NCI-H2107 treated with DMSO at 0.1 percent for 48 hours (cell line): Measurements from ENCODE around the gene C11orf71.

ENCODE experiments used
- DNase-seq: peaks from one replicate; lab custom pipeline; 2025; ENCODE audit not compliant: unreplicated experiment; lab: John Stamatoyannopoulos, UW

The C11orf71 gene

DNA sequence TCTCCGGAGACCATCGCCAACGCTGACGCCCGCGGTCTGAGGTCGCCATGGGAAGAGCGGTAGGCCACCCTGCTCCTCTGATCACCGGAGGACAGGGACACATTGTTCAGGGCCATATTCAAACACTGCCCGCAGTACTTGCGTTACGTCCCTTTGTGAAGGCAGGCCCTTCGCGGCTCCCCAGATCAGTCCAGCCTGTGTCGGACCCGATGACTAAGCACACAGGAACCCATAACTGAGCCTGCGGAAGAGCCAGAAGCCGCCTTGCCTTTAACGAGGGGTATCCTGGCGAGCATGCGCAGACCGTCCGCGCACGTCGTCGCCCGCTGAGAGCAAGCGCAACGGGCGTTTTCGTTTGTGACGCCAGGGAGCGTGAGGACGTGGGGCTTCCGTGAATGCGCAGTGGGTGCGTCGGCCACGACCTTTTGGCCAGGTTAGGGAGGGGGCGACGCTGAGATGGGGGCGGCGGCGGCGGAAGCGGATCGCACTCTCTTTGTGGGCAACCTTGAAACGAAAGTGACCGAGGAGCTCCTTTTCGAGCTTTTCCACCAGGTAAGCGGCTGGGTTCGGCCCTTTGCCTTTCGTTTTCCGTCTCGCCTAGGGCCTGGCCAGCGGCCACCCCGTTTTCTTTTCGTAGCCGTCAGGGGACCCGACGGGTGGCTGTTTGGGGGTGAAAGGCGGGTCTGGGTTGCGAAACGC lies at the start of gene C11orf71, which contains the start of gene RBM7:
TSS of gene C11orf71 (minus strand) at position 296 of the 699 bp plus-strand sequence. CDS start at position 116, 180 bp downstream.
TSS of gene RBM7 (plus strand) at position 451 of the 699 bp plus-strand sequence. CDS start at position 457, 6 bp downstream.
- peak; percentile 85 for DNase-seq

DNA sequence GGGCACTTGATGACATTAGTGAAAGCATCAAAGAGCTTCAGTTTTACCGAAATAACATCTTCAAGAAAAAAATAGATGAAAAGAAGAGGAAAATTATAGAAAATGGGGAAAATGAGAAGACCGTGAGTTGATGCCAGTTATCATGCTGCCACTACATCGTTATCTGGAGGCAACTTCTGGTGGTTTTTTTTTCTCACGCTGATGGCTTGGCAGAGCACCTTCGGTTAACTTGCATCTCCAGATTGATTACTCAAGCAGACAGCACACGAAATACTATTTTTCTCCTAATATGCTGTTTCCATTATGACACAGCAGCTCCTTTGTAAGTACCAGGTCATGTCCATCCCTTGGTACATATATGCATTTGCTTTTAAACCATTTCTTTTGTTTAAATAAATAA lies 49.5 kb upstream of the C11orf71 start:
- no peak for DNase-seq

DNA sequence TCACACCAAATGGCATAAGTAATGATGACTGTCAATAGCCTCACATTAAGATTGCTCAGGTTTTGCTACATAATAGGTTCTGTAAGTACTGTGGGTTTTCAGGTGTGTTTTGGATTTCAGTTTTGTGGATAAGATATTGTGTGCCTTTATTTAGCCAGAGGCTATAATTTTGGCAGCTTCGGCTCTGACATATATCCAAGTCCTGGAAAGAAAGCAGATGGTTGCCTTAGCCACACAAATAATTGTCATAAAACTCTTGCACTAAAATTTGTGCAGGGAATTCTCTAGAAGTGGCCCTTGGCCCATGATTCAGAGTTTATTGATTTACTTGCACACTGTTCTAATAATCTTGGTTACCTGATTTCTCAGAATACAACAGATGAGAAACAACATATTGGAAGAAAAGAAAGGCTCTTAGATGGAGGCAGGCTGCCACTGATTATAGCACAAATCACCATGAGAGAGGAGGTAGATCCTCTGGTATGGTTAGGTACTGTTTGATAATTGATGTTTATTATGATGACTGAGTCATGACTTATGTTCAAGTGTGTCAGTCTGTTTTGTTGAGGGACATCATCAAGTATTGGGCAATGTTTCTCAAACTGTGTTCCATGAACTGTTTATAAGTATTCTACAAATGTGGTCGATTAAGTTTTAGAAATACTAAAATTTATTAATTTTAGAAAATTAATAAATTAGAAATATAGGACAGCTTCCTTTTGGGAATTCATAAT lies 48.6 kb upstream of the C11orf71 start:
- no peak for DNase-seq

GRCh38 chr11:114447892-114448291 lies 47.6 kb upstream of the C11orf71 start:
- no peak for DNase-seq

- DNase-seq = no peak
Observed at GRCh38 chr11:114447444-114447843, 47.1 kb upstream of the C11orf71 start.

DNA sequence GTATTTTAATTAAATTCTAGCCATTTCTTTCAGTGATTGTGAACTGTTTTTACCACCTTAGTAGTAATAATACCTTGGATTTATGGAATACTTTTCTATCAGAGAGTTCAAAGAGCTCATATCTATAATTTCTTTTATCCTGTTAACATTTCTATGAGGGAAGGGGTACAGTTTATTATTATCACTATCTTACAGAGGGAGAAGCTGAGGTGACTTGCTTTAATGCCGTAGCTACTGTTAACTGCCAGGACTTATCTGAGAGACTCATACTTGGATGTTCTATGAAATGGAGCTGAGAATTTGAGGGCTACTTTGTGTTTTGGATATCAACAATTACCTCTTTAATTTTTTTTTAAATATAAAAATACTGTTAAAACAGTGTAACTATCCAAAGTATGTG lies 42.2 kb upstream of the C11orf71 start:
- DNase-seq = no peak

DNA sequence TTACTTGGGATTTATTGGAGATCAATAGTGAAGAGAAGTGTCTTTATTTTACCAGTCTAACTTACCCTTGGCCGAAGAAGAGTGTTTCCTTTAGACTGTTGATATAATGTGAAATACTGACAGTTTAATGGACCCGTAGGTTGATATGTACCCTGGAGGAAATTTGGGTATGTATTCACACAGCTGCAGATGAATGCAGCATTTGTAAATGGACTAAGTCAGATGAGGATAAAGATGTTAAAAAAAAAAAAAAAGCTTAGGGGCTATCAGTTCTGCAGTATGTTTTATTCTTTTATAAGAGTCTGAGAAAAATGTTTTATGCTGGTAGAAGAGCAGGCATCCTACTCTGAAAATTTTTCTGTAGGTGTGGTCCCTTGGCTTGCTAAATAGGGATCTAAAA lies 41.6 kb upstream of the C11orf71 start:
- DNase-seq = no peak

DNA sequence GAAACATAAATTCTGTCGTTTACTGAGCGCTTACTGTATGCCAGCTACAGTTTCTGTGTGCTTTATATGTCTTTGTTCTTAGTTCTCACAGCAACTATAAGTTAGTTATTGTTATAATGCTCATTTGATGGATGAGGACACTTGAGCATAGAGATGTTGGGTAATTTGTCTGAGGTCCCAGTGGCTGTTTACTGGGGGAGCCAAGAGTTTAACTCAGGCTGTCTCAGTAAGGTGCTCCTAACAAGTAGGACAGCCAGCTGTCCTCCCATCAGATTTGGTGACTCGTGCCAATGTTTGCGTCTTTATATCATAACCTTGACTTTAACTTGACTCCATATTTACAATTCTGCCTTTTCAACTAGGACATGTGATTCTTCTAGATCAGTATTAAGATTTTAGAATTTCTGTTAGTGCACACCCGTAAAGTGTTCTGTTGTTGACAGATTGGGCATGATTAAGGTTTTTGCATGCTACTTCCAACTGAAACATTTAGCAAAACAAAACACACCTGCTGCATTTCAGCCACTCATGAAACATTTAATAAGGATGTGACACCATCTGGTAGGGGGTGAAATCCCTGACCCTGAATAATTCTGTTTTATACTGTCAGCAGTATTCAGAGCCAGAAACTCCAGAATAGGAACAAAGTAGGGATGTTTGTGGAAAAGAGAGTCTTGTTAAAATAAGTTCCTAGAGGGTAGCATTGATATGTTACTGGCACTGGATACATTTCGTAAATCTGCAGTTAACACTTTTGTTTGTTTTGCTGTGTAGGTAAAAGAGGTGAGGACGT lies 40.9 kb upstream of the C11orf71 start:
- DNase-seq = peak; percentile 79

- DNase-seq = no peak
Observed at GRCh38 chr11:114440121-114440860, 40.0 kb upstream of the C11orf71 start.

DNA sequence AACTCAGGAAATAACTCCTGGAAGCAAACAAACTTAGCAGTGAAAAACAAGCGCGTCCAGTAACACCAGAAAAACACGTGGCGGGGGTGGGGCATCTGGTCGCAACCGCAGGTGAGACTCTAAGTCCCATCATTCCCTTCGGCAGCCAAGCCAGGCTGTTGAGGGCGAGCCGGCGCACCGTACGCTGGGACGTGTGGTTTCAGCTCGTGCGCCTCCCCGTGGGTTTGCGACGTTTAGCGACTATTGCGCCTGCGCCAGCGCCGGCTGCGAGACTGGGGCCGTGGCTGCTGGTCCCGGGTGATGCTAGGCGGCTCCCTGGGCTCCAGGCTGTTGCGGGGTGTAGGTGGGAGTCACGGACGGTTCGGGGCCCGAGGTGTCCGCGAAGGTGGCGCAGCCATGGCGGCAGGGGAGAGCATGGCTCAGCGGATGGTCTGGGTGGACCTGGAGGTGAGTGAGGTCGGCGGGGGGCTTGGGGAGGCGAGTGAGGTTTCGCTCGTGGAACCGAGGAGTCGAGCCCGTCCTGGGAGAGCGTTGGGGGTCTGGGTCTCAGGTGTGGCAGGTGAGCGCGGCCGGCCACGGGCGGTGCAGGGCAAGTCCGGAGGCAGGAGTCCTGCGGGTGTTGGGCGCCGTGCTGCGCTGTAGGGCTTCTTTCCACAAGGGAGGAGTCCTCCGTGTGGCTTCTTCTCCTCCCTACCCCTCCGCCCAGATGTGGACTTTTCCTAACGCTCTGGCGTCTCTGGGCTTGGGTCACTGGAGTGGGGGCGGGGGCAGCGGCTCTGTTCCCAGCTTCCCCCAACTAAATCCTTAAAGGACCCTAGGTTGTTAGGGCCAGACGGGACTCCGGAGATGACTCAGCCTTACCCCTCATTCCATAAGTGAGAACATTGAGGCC lies 39.2 kb upstream of the C11orf71 start, which contains the start of gene REXO2:
TSS of gene REXO2 (plus strand) at position 239 of the 892 bp plus-strand sequence. CDS start at position 301, 62 bp downstream.
- peak; percentile 87 for DNase-seq

DNA sequence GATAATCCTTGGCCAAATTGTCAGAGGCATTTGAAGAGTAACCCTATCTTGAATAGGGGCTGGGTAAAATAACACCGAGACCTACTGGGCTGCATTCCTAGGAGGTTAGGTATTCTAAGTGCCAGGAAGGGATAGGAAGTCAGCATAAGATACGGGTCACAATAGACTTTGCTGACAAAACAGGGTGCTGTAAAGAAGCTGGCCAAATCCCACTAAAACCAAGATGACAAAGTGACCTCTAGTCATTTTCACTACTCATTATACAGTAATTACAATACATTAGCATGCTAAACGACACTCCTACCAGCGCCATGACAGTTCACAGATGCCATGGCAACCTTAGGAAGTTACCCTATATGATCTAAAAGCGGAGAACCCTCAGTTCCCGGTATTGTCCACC lies 38.0 kb upstream of the C11orf71 start:
- DNase-seq = no peak

- DNase-seq = no peak
Observed at GRCh38 chr11:114433376-114433775, 33.1 kb upstream of the C11orf71 start.

- DNase-seq = no peak
Observed at GRCh38 chr11:114432893-114433292, 32.6 kb upstream of the C11orf71 start.

DNA sequence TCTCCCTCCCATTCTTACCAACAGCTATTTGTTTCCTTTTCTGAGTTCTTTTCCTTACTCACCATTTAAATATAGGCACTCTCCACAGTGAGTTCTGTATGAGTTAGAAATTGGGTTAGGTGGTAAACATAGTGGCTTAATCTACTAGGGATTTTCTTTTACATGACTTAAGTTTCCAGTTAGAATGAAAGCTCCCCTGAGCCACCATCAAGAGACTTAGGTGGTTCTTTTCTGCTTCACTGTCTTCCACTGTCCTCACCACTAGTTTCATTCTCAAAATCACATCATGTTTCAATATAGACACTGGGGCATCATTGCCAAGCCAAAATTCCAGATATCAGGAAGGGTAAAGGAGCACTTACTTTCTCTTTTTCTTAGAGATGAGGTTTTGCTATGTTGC lies 30.0 kb upstream of the C11orf71 start:
- no peak for DNase-seq

DNA sequence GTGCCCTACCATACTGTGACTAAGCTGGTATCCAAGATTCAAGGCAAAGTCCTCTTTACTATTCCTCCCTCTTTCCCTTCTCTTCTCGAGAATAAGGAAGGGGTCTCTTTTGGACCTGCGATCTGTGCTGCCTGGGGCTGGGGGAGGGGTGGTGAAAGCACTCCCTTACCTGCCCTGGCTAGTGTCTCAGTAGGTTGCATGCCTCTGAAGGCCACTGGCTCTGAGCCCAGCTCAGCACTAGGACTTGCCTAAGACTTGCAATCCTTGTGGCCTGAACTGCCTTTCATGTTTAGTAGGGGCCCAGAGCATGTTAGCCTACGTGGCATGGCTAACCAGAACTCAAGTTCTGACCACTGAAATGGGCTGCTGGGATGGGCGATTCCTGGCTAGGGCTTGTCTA lies 26.0 kb upstream of the C11orf71 start:
- DNase-seq = no peak

DNA sequence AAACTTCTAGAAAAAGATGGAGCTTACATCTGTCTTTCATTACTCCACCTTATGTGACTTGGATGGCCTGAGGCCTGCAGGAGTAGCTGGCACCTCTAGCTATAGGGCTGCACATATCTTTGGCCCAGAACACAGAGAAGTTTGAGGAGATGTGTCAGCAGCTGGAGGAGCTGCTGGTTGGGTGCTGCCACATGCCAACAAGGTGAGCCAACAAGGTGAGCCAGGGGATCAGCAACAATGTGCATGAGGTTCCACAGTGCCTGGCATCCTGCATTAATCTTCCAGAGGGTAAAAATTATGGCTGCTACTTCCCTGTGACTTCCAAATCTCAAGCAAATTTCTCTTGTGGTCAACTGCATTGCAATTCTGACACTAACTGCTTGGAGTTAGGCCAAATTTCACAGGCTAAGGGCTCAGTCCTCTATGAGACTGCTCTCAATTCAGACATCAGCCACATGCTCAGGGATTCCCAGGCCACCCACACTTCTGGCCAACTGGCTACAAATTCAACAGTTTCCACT lies 16.2 kb upstream of the C11orf71 start:
- DNase-seq = no peak

GRCh38 chr11:114413958-114414357 lies 13.6 kb upstream of the C11orf71 start:
- no peak for DNase-seq

DNA sequence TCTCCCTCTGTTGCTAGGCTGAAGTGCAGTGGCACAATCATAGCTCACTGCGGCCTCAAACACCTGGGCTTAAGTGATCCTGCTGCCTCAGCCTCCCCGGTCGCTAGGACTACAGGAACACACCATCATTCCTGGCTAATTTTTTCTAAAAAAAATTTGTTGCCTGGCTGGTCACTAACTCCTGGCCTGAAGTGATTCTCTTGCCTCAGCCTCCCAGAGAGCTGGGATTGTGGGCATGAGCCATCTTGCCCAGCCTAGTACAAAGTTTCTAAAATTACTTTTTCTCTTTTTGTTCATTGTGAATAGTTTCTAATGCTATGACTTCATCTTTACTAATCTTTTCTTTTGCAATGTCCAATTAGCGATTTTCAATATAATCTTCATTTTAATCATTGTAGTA lies 12.6 kb upstream of the C11orf71 start:
- no peak for DNase-seq

DNA sequence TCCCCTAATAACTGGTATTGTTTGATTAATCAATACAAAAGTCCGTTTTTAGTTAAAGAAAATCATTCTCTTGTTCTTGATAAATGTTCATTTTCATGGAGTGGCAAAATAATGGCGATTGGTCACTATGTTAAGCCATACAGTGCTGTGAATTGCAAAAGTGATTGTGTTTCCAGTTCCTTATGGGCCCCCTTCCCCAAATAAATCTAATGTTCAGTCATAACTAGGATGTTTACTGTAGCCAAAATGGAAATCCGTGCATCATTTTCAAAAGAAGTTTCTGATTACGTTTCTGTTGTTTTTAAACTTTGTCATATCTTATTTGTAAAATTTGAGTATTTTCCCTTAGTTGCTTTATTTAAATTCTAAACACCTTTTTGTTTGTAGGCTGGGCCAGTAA lies 1.0 kb upstream of the C11orf71 start:
- DNase-seq = no peak

- no peak for DNase-seq
Observed at GRCh38 chr11:114400915-114401223, 558 bp upstream of the C11orf71 start.
